ENCODE results near the gene DIP2C. TPM values are rescaled to one million over a fixed set of nuclear protein-coding genes. Genes with fewer than 3 reads are reported as not detected.
"Not testable (repeated sequence)": the region's sequence is repeated elsewhere in the genome, so short reads cannot be mapped to it uniquely, and the experiment has no call there.

Gene DIP2C
- polyA plus RNA-seq, 12 donors = 18.1 to 31.7 (median 26.1) TPM; not detected in 1

- DNase-seq = no peak
Measured at GRCh38 chr10:282294-283139, 407.0 kb downstream of the DIP2C start.

GRCh38 chr10:279655-280054, 409.8 kb downstream of the DIP2C start:
- no peak for DNase-seq

- DNase-seq = no peak
Measured at GRCh38 chr10:279232-279631, 410.2 kb downstream of the DIP2C start.

- DNase-seq = no peak
Measured at GRCh38 chr10:278707-279106, 410.8 kb downstream of the DIP2C start.

GRCh38 chr10:277963-278362, 411.5 kb downstream of the DIP2C start:
- no peak for DNase-seq

- no peak for DNase-seq
Measured at GRCh38 chr10:275680-276079, 413.8 kb downstream of the DIP2C start.

- DNase-seq = no peak
Measured at GRCh38 chr10:274866-275265, 414.6 kb downstream of the DIP2C start.

- DNase-seq = no peak
Measured at GRCh38 chr10:273088-273487, 416.4 kb downstream of the DIP2C start.

- no peak for DNase-seq
Measured at GRCh38 chr10:271722-272121, 417.7 kb downstream of the DIP2C start.

- DNase-seq = no peak
Measured at GRCh38 chr10:271201-271600, 418.3 kb downstream of the DIP2C start.

- DNase-seq = no peak
Measured at GRCh38 chr10:269440-270074, 419.9 kb downstream of the DIP2C start.

- no peak for DNase-seq
Measured at GRCh38 chr10:267705-268104, 421.8 kb downstream of the DIP2C start.

- no peak for DNase-seq
Measured at GRCh38 chr10:266974-267425, 422.5 kb downstream of the DIP2C start.

- DNase-seq = not testable (repeated sequence)
Measured at GRCh38 chr10:265816-266588, 423.5 kb downstream of the DIP2C start.

- DNase-seq = not testable (repeated sequence)
Measured at GRCh38 chr10:265074-265440, 424.4 kb downstream of the DIP2C start.

GRCh38 chr10:264160-265073, 425.1 kb downstream of the DIP2C start:
- DNase-seq = not testable (repeated sequence)

- no peak for DNase-seq
Measured at GRCh38 chr10:260819-261429, 428.5 kb downstream of the DIP2C start.

- DNase-seq = no peak
Measured at GRCh38 chr10:251982-252582, 437.4 kb downstream of the DIP2C start.

- DNase-seq = no peak
Measured at GRCh38 chr10:248307-248706, 441.2 kb downstream of the DIP2C start.

- no peak for DNase-seq
Measured at GRCh38 chr10:247480-247879, 442.0 kb downstream of the DIP2C start.

- no peak for DNase-seq
Measured at GRCh38 chr10:246431-246830, 443.0 kb downstream of the DIP2C start.

Measured in muscle of arm (tissue), 12 donors.